ENCODE measurements around the gene STX4.

DNA sequence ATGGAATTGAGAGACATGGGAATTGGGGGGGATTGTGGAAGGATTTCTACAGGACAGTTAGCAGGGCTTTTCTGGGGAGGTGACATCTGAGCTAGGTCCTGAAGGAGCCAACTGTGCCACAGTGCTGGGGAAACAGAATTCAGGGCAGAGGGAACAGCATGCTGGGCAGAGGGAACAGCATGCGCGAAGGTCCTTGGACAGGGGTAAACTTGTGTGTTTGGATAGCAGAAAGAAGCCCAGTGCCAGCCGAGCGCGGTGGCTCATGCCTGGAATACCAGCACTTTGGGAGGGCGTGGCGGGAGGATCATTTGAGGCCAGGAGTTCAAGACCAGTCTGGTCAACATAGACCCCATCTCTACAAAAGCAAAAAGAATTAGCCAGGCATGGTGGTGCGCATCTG is 26.8 kb upstream of the STX4 start:
- TF ChIP-seq YY1 (IDR thresholded peaks at IDR 0.05; ENCODE audit: insufficient read depth, insufficient read length) = no peak
- TF ChIP-seq ZNF274 (IDR thresholded peaks at IDR 0.05; ENCODE audit: low read depth, low read length) = no peak

Measured in NT2/D1 (cell line).